OCI-LY7 (cell line): ENCODE measurements around the gene HOXC10. TPM values are rescaled to one million over a fixed set of nuclear protein-coding genes. Genes with fewer than 3 reads are reported as not detected.

Source experiments
- BruUV-seq: library from RNA; stranded (reverse); fragments of 400-500 nt; replicated peaks from 2 replicates; lab custom pipeline; 2021; lab: Mats Ljungman, UMichigan
- CTCF ChIA-PET: fragments of 300-600 bp; sonication (Branson Sonifier 250); formaldehyde crosslinking; loops from one replicate; lab custom pipeline; 2022; ENCODE audit warnings: antibody characterized with exemption; ENCODE audit not compliant: unreplicated experiment; lab: Charles Lee
- POLR2A ChIA-PET: fragments of 300-600 bp; sonication (Branson Sonifier 250); formaldehyde crosslinking; loops from one replicate; lab custom pipeline; 2022; ENCODE audit warnings: antibody characterized with exemption; lab: Charles Lee
- DNase-seq: peaks from one replicate; pipeline ENCODE4 v3.0.0-alpha.2; 2015; ENCODE audit warnings: low spot score
- H2AFZ ChIP-seq: fragments of 200-600 bp; sonication (generic), shearing (Covaris generic); 2 replicates; pipeline ENCODE4 v1.6.1; 2014; ENCODE audit warnings: mild to moderate bottlenecking, antibody characterized with exemption, low read length, moderate library complexity
- H3K27ac ChIP-seq: fragments of 200-600 bp; sonication (generic); 2 replicates; pipeline ENCODE4 v1.5.1; 2014; ENCODE audit warnings: mixed run types, low read depth, mild to moderate bottlenecking, moderate library complexity, low read length, inconsistent platforms; ENCODE audit not compliant: poor library complexity, severe bottlenecking
- H3K36me3 ChIP-seq: fragments of 200-600 bp; sonication (generic); 2 replicates; pipeline ENCODE4 v1.6.1; 2014; ENCODE audit warnings: mild to moderate bottlenecking, antibody characterized with exemption, low read length, moderate library complexity, mixed read lengths; ENCODE audit not compliant: insufficient read depth
- H3K4me1 ChIP-seq: fragments of 200-600 bp; sonication (generic); 2 replicates; pipeline ENCODE4 v1.5.1; 2014; ENCODE audit warnings: mild to moderate bottlenecking, low read length; ENCODE audit not compliant: insufficient read depth, poor library complexity, severe bottlenecking
- H3K4me2 ChIP-seq: fragments of 200-600 bp; sonication (generic); 2 replicates; pipeline ENCODE4 v1.6.1; 2014; ENCODE audit warnings: mild to moderate bottlenecking, low read length
- H3K4me3 ChIP-seq: fragments of 200-600 bp; sonication (generic); 2 replicates; pipeline ENCODE4 v1.5.1; 2014; ENCODE audit warnings: mild to moderate bottlenecking, low read depth, low read length; ENCODE audit not compliant: poor library complexity, severe bottlenecking
- H3K79me2 ChIP-seq: fragments of 200-600 bp; sonication (generic); 2 replicates; pipeline ENCODE4 v1.6.1; 2016; ENCODE audit warnings: low read depth, mild to moderate bottlenecking, low read length, moderate library complexity, mixed read lengths; ENCODE audit not compliant: insufficient read depth
- H3K9me2 ChIP-seq: fragments of 200-600 bp; sonication (generic); 2 replicates; pipeline ENCODE4 v1.6.1; 2016; ENCODE audit warnings: mild to moderate bottlenecking, low read length, mixed read lengths; ENCODE audit not compliant: insufficient read depth
- H3K9me3 ChIP-seq: fragments of 200-600 bp; sonication (generic); 2 replicates; pipeline ENCODE4 v1.6.1; 2014; ENCODE audit warnings: mild to moderate bottlenecking, mixed run types, low read length, mixed read lengths
- H4K20me1 ChIP-seq: fragments of 200-600 bp; sonication (generic); 2 replicates; pipeline ENCODE4 v1.6.1; 2014; ENCODE audit warnings: mild to moderate bottlenecking, antibody characterized with exemption, low read length, moderate library complexity, mixed read lengths; ENCODE audit not compliant: insufficient read depth
- EZH2phosphoT487 ChIP-seq: fragments of 200-600 bp; sonication (generic); IDR thresholded peaks from 2 replicates; pipeline ENCODE4 v1.6.1; 2018; ENCODE audit warnings: low read depth, borderline replicate concordance, mild to moderate bottlenecking, mixed run types, antibody characterized with exemption, low read length, moderate library complexity, mixed read lengths
- intact Hi-C: fragments of 100-400 bp; cut with micrococcal nuclease; formaldehyde crosslinking; loops from one replicate; pipeline ENCODE4 v1.10.0; 2022; ENCODE audit not compliant: unreplicated experiment
- total RNA-seq, 2 experiments: library from RNA; depleted of rRNA in 1 of 2; stranded (reverse); fragments of >200 nt in 1 of 2; shearing (Covaris generic) in 1 of 2; gene quantifications; 2 replicates each; pipeline ENCODE4 v1.2.3, GENCODE V29; 2014 to 2022
- TF ChIP-seq, protein P1 (sequence below): fragments of 200-600 bp; sonication (generic); conservative IDR thresholded peaks from 2 replicates; pipeline ENCODE4 v1.5.1; 2014; ENCODE audit warnings: mild to moderate bottlenecking, antibody characterized with exemption, low read length, moderate library complexity, mixed read lengths

The HOXC10 gene
- total RNA-seq, 2 experiments from 2014 or later, result 0.25 to 0.28 TPM

DNA sequence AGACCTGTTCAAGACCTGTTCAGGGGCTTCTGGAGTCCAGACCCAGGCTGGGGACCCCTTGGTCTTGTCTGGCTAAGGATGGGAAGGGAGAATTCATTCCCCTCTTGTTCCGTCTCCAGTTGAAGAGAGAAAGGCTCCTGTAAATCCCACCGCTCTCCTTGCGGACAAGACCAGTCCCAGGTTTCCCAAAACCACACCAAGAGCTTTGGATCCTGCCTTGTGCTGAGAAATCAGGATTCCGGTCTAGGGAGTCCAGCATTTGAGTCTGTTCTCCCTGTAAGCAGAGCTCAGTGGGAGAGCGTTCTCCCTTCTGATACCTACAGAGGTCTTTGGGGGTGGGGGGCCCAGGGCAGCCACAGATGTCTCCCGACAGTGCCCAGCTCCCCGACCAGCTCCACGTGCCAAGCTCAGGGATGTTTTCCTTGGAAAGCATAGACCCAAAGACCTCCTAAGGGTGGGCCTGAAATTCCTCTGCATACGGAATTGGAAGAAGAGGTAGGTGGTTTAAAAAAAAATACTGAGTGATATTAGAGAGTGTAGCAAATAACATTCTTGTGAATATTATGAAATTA, 44.4 kb upstream of the HOXC10 start:
- Histone ChIP-seq H3K9me3 (no peaks in the 10 kb centered on the region), H2AFZ (no peak overlapping the region), H3K9me2 (no peaks in the 10 kb centered on the region), H4K20me1 (no peaks in the 10 kb centered on the region), H3K36me3 (no peaks in the 10 kb centered on the region), H3K4me2 (no peak overlapping the region), H3K79me2 (no peaks in the 10 kb centered on the region), H3K4me3 (no peak overlapping the region), H3K27ac (no peak overlapping the region), H3K4me1 (no peaks in the 10 kb centered on the region)
- intact Hi-C loops, result no loop called here
- TF ChIP-seq, protein P1, sequence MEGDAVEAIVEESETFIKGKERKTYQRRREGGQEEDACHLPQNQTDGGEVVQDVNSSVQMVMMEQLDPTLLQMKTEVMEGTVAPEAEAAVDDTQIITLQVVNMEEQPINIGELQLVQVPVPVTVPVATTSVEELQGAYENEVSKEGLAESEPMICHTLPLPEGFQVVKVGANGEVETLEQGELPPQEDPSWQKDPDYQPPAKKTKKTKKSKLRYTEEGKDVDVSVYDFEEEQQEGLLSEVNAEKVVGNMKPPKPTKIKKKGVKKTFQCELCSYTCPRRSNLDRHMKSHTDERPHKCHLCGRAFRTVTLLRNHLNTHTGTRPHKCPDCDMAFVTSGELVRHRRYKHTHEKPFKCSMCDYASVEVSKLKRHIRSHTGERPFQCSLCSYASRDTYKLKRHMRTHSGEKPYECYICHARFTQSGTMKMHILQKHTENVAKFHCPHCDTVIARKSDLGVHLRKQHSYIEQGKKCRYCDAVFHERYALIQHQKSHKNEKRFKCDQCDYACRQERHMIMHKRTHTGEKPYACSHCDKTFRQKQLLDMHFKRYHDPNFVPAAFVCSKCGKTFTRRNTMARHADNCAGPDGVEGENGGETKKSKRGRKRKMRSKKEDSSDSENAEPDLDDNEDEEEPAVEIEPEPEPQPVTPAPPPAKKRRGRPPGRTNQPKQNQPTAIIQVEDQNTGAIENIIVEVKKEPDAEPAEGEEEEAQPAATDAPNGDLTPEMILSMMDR, result no peak
- no peak for TF ChIP-seq EZH2phosphoT487
- no peak for DNase-seq
- ChIA-PET POLR2A (no interaction called here), CTCF (no interaction called here)
- no TSS peak for BruUV-seq

DNA sequence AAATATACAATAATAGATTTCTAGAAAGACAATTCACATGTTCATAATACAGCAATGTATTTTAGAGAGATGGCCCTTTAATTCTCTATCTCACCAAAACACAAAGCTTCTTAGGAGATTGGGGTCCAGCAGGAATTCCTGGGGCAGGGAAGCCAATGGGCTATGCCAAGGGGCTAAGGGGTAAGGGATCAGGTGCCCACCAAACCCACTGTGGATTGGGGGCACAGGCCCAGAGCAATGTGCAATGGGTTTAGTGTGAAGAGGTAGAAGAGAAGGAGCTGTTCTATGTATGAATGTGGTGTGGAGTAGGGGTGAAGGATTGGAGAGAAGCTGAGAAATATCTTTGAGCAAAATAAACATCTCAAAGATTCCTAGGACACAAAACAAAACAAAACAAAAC, 43.8 kb upstream of the HOXC10 start:
- H4K20me1 ChIP-seq, result no peaks in the 10 kb centered on the region
- BruUV-seq, result no TSS peak
- TF ChIP-seq, protein P1, result no peak
- TF ChIP-seq EZH2phosphoT487, result no peak
- no peak overlapping the region for H3K4me3 ChIP-seq
- no peaks in the 10 kb centered on the region for H3K9me3 ChIP-seq
- no peak overlapping the region for H3K27ac ChIP-seq
- no peaks in the 10 kb centered on the region for H3K36me3 ChIP-seq
- H3K4me1 ChIP-seq, result no peaks in the 10 kb centered on the region
- H3K79me2 ChIP-seq, result no peaks in the 10 kb centered on the region
- intact Hi-C loops, result no loop called here
- no peak for DNase-seq
- H2AFZ ChIP-seq, result no peak overlapping the region
- ChIA-PET CTCF (no interaction called here), POLR2A (no interaction called here)
- H3K9me2 ChIP-seq, result no peaks in the 10 kb centered on the region
- H3K4me2 ChIP-seq, result no peak overlapping the region

DNA sequence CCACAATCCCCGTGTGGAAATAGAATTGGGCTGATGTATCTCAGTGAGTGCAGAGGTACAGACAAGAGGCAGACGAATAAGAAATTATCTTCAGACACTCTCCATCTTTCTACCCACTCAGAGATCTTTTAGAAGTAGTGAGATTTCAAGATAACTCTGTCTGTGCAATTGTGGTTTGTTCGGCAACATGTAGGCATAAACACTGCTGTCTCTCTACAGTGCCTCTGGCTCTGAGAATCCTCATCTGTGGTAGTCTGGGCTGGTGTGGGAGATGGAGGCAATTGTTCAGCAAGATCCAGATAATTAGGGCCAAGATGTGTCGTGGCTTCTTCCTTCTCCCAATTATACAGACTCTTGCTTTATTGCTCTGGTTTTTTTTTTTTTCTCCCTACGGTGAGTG, 43.2 kb upstream of the HOXC10 start:
- no peaks in the 10 kb centered on the region for H3K9me3 ChIP-seq
- intact Hi-C loops, result no loop called here
- H3K79me2 ChIP-seq, result no peaks in the 10 kb centered on the region
- H3K9me2 ChIP-seq, result no peaks in the 10 kb centered on the region
- BruUV-seq, result no TSS peak
- H3K4me1 ChIP-seq, result no peaks in the 10 kb centered on the region
- no peaks in the 10 kb centered on the region for H3K36me3 ChIP-seq
- ChIA-PET POLR2A (interaction anchor here (0.6 kb wide), 1 partner anchor 44 kb away, joined by 6 read pairs; no protein-coding TSS in a partner anchor), CTCF (no interaction called here)
- no peak for DNase-seq
- no peak overlapping the region for H3K4me2 ChIP-seq
- no peak overlapping the region for H3K27ac ChIP-seq
- H2AFZ ChIP-seq, result no peak overlapping the region
- no peak overlapping the region for H3K4me3 ChIP-seq
- no peaks in the 10 kb centered on the region for H4K20me1 ChIP-seq
- no peak for TF ChIP-seq EZH2phosphoT487
